GM12891 (cell line): ENCODE data around the gene LCE4A.

Experiments
- PAX5 ChIP-seq: IDR thresholded peaks from 2 replicates; pipeline ENCODE4 v1.6.1; 2011; ENCODE audit warnings: low read length, moderate library complexity, mild to moderate bottlenecking; ENCODE audit not compliant: insufficient read depth, severe bottlenecking
- POLR2A ChIP-seq: IDR thresholded peaks from 2 replicates; pipeline ENCODE4 v1.6.1; 2011; ENCODE audit warnings: low read depth, low read length, control low read depth
- POLR2AphosphoS5 ChIP-seq: IDR thresholded peaks from 2 replicates; pipeline ENCODE4 v1.6.1; 2011; ENCODE audit warnings: low read depth, low read length, control low read depth
- POU2F2 ChIP-seq: IDR thresholded peaks from 2 replicates; pipeline ENCODE4 v1.6.1; 2011; ENCODE audit warnings: low read depth, mild to moderate bottlenecking, control low read depth, low read length, moderate library complexity
- SPI1 ChIP-seq: IDR thresholded peaks from 2 replicates; pipeline ENCODE4 v1.6.1; 2011; ENCODE audit warnings: low read depth, low read length, control low read depth
- TAF1 ChIP-seq: IDR thresholded peaks from 2 replicates; pipeline ENCODE4 v1.6.1; 2011; ENCODE audit warnings: low read depth, low read length, control low read depth

GRCh38 chr1:152683846-152684245, 24.1 kb upstream of the LCE4A start:
- TF ChIP-seq POLR2AphosphoS5 (no peak), POLR2A (no peak), POU2F2 (no peak), TAF1 (no peak), PAX5 (no peak), SPI1 (no peak)
